CD4-positive, alpha-beta T cell treated with Interleukin-10 for 1 hour (primary cell): Measurements from ENCODE around the gene SERPINB12.

ENCODE experiments used
- DNase-seq: peaks from one replicate; pipeline ENCODE4 v3.0.0-alpha.2; 2020

SERPINB12 gene, protein sequence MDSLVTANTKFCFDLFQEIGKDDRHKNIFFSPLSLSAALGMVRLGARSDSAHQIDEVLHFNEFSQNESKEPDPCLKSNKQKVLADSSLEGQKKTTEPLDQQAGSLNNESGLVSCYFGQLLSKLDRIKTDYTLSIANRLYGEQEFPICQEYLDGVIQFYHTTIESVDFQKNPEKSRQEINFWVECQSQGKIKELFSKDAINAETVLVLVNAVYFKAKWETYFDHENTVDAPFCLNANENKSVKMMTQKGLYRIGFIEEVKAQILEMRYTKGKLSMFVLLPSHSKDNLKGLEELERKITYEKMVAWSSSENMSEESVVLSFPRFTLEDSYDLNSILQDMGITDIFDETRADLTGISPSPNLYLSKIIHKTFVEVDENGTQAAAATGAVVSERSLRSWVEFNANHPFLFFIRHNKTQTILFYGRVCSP

DNA sequence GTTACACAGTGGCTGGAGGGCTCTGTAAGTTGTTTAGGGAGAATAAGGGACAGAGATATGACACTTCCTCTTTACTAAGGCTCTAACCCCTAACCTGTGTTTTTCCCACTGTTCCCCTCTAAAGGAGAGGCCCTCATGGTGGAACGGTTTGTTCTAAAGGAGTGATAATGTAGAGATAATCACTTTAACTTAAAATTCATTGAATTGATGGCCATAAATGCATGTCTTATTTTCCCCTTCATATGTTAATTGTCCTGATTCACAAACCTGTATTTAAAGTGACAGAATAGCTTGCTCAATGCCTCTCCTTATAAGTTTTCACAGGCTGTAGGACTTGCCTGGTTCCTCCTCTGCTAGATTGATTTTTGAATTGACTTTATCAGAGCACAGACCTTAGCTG is at the start of gene SERPINB12:
TSS of gene SERPINB12 (plus strand) at position 301 of the 400 bp plus-strand sequence. CDS start 13,791 bp downstream, outside the sequence.
- no peak for DNase-seq

DNA sequence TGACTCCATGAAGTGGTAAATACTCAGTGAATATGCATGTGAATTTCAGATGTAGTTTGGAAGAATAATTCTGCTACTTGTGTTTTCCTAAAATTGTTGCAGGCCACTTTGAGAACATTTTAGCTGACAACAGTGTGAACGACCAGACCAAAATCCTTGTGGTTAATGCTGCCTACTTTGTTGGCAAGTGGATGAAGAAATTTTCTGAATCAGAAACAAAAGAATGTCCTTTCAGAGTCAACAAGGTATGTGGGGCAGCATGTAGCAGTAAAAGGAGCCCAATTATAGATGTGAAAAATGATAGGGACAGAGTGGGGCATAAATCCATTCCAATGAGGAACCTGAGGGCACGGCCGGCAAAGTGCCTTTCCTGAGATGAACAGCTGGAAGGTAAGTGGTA is 49.3 kb upstream of the SERPINB12 start:
- DNase-seq, result no peak

DNA sequence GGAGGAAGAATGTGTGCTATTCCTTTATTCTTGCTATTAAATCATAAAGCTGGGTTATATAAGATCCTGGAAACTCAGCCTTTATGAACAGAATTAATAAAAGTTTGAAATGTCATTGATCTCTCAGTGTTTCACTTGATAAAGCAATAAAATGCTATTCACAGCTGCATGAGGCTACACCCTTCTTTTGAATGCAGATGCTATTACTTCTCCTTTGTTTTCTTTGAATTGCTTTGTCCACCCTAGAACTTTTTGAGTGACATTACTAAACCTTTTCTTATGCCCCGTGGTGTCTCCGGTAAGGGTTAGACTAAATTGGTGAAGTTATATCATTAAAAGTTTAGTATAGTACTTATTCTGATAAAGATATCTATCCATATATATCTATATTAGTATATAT is 46.5 kb upstream of the SERPINB12 start:
- DNase-seq, result no peak

DNA sequence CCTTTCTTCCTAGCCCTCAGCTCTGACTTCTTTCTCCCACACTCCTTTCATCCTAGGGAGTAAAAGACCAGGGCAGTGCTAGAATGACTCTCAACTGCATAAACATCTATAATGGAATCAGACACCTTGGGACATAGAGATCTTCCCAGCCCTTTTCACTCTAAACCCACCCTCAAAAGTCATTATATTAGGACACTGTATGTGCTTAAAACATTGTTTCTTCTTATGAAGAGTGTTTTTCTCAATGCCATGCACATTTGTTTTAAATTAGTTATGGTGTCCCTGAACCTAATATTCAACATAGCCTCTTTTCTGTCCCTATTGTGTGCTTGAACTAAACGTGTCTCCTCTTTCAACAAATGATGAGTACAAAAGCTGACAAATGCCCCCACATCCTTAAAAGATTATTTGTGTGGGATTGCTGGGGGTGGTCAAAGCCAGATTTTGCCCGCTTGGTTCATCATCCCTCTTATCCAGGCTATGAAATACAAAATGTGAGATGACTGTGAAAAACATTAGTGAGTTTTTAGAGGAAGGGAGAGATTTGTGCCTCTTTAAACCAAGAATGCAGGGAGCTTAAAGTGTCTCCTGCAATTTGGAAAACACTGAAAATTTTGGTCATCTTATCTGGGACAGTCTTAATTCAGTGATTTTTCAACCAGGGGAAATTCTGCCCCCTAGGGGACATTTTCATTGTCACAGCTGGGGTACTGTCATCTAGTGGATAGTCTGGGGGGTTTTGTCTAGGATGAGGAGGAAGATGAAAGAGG is 36.4 kb upstream of the SERPINB12 start:
- DNase-seq, result no peak

DNA sequence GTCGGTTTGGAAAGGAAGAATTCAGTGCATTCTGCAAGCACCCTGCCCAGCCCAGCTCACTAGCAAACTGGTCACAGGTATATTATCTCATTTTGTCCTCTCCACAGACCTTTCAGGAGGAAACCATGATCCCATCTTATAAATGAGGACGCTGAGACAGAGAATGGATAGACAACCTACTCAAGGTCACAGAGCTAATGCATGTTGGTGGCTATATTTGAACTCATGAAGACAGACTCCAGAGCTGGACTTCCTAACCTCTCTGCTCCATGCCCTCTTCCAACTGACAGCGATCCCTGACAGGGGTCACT is 35.9 kb upstream of the SERPINB12 start:
- no peak for DNase-seq

DNA sequence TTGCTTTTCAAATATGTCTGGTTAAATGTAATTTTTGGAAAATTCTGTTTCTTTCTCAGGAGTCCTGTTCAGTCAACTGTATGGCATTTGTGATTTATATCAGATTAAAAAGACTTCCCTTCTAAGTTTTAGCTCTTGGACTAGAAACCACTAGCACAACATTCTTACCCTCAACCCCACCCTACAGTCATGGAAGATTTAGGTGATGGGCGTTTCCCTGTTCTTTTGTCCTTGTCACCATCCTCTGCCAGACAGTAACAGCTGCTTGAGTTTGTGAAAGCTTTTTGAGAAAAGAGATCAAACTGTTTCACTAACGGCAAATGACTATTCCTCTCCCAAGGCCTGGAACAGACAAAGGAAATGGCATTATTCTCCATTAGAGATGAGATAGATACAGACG is 33.6 kb upstream of the SERPINB12 start:
- DNase-seq, result no peak

DNA sequence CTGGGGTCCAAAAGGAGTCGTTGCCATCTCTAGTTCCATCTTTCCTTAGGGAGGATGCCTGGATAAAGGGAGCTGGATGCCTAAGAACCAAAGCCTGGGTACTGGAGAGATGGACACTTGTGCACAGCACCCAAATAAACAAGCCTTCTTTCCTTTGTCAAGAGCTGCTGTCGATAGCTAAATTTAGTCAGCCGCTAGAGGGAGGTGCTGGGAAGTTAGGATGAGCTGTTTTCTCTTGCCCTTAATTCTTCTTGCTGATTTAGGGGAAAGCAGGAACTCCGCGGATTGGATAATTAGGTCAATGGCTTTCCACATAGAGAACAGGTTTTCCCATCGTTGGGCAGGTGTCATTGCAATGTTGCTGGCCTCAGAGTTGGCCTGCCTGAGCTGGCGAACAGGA is 30.9 kb upstream of the SERPINB12 start:
- DNase-seq, result no peak

DNA sequence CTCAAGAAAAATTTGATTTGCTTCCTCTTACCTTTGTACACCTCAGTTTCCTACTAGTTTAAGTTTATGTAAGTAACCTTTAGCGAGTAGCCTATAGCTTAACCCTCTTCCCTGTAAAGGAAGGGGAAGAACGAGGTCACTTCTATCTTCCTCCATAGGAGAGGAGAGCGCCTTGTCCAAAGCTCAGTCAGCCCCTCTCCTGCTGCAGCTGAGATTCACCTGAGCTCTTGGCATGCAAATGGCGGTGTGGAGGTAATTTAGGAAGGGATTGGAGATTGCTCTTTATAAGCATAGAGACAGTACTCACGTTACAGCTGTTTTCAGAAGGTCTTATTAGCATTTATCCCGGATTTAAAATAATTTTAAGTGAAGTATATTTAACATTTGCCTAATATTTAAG is 27.8 kb upstream of the SERPINB12 start:
- DNase-seq, result no peak

DNA sequence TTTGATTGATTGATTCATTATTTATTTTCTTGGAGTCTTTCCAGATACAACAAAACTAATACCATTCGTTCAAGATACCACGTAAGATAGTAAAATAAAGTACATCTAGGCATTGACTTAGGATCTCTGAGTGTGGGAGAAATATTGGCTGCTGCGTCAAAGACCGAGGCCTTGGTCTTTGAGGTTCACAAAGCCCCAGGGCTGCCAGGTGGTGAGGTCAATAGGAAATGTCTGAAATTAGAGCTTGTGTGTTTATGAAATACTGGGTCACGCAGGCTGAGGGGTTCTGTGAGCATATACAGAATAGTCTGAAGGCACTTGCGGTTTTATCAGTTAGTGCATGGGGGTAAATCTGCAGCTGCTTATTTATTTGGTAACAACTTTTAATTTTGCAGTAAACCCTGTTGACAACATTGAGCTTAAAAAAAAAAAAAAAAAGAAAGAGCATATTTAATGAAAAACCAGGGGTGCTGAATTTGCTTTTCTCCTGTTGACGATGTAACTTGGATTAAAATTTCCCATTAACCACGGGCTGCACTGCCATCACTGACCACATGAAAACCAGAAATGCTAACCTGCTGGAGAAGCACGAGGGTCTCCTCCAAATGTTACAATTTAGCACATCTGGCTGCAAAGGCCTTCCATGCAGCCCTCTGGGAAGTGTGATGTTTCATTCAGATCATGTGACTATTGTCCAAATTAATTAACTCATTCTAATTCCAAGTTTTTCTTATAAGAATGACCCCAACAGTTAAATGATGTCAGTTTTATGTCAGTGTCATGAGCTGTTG is 27.1 kb upstream of the SERPINB12 start:
- no peak for DNase-seq

DNA sequence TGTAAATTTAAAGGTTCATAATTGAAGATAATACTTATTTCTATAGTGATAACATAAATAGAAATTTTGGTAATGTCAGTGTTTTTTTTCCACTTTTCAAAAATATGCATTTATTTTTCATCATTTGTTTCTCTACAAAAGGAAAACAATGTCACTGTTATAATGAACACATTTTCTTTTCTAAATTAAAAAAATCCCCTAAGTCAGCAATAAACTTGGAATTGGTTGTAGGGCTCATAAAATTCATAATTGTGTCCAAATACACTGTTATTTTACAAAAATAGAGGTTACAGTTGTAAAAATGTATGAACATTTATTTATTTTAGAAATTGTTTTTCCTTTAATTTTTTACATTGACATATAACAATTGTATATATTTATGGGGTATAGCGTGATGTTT is 26.4 kb upstream of the SERPINB12 start:
- DNase-seq, result no peak

DNA sequence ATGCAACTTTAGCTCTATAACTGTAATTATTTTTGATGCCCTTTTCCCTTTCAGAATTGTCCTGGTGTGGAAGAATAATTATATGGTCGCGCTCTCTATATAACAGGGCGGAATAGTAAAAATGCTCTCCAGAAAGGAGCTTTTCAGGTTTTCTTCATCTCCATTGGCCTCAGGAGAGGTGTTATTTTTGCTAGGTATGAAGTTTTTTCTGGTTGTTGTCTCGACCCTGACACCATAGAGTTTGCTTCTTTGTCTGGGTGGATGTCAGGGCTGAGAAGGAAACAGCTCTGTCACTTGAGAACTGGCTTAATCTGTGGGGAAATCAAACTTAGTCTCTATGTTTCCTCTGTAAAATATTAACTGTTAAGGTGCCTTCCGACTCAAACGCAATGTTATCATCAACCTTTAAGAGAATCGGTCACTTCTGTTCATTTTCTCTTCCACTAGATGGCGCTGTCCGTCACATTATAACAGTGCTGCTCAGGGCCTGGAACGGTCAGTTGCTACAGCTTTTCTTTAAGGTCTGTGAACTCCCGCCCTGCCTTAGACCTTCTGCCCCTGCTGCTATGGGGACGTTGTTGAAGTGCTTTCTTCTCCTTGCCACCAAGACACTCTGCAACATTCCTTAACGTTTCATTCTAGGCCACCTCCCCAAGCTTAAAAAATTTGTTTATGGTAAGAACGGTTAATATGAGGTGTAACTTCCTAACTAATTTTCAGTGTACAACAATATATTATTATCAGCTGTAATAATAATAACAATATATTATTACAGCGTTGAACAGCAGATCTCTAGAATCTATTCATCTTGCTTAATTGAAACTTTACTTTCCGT is 23.8 kb upstream of the SERPINB12 start:
- DNase-seq, result peak; percentile 62

DNA sequence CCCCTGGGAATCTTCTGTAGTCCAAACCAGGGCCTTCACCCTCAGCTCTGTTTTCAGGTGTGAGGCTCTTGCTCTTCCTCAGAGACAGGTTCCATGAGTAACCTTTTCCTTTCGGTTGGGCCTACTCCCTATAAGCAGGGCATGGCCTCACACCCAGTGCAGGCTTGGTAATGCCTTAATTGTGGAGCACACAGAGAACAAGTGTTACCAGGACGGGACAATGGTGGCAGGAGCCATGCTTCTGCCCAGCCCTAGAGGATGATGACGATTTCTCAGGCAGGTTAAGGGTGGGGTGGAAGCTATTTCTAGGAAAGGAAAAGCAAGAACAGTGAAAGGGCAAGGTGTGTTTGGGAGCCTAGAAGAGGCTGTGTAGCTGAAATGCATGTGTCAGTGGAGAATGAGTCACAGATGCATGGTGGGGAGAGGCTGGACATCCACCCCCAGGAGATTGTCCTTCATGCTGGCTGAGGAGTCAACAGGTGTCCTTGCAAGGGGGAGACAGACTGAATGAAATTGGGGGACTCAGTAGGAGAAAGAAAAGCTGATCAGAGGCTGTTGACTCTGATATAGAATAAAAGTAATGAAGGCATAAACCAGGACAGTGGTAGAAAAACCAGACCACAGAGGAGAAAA is 22.0 kb upstream of the SERPINB12 start:
- DNase-seq, result no peak

DNA sequence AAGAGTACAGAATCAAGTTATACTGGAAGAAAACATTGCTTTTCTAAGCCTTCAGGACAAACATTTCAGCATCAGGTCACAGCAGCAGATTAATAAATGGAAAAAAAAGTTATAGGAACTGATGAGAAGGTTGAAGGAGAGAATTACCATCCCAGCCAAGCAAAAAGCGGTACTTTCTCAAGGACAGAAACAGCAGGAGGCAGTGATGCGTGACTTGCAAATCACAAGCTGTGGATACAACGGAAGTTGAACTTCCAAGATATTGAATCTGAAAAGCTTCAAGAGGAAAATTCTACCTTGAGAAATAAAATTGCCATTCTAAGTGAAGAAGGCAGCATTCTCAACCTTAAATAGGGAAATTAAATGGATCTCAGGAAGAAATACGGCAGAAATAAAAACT is 18.5 kb upstream of the SERPINB12 start:
- no peak for DNase-seq

DNA sequence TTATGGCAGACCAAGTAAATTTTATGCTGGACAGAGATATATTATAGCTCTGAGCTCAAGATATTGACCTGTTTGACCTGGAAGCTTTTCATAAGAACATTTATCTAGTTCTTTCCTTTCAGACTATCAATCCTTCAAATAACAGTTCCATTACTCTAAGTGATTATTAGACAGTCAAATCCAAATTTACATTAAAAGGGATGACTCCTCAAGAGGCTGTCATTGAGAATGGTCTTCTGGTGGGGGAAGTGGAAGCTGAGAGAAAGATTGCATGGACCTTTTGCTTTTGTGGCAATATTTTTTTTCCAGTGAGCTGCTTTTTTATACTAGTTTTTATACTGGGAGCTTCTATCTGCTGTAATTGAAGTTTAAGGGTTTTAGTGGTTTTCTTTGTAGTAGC is 14.9 kb upstream of the SERPINB12 start:
- DNase-seq, result no peak

DNA sequence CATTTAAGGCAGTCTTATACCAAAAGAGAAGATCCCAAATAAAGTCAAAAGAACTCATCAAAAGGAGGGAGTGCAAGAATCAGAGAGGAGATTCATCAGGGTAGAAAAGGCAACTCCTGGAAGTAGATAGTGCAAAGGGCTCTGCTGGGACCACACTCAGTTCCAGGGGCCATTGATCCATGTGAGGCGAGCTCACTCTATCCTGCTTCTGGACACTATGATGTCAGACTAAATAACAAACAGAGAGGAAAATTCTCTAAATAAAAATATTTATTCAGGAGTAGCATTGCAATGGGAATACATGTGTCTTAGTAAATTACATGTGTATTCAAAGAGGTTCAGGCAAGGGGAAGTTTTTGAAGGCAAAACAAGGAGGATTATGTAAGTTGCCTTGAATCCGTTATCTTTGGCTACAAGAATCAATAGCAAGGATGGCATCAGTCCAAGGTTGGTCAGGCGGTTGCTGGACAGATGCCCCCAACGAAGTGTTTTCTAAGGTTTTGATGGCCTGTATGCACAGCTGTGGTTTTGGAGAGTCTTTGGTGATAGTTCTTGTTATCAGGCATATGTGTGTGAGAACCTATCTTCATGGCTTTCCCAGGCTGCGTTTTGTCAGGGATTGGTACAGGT is 13.2 kb upstream of the SERPINB12 start:
- no peak for DNase-seq

DNA sequence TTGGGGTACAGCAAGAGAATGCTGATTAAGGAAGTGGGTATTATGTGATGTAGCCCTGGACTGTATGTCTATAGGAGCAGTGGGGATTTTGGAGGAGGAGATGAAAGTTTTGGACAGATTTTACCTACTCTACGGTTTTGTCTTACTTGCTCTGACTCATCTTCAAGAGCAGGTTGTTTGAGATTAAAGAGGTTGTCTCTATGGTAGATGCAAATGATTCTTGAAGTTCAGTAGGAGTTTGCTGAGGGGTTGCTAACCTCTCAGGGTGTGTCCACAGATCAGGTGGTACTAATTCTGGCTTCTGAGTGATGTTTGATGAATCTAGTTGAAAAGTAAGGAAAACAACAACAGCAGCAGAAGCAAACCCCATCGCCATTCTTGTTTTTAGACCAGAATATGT is 9.7 kb upstream of the SERPINB12 start:
- DNase-seq, result no peak

DNA sequence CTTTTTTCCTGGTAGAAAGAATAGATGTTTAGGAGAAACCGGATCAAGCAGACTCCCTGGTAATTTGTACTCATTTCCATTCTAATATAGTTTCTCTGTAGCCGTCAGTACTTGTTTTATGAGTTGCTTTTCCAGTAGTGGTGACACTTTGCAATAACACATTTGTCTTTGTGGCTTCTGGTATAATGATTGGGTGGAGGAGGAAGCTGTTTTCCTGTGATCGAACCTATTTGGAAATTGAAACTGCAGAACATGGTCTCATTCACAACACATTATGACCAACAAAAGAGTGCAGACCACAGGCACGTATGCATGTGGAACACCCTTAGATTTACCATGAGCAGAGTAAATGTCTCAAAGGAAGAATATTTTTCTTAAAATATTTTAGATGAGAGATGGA is 7.6 kb upstream of the SERPINB12 start:
- DNase-seq, result no peak

DNA sequence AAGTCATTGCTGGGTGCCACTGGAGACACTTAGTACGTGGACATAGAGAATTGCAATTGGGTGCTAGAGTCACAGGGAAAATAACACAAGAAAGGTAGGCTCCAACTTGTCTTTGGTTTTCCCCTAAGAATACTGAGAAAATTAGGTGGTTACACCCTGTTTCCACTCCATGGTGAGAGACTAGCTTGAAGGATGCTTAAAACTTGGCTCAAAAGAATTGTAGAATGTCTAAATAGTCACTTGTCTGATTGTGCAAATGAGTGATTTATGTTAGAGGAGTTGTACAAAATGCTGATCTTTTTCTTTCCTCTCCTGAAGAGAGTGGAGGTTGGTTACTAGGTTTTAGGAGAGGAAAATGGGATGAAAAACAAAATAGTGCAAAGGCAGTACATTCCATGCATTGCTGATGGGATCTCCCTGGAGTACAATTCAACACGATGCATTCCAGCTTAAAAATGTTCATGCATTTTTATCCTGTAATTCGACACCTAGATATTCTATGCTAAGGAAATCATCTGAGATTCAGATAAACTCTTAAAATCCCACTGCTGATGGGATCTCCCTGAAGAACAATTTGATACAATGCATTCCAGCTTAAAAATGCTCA is 2.2 kb upstream of the SERPINB12 start:
- no peak for DNase-seq

DNA sequence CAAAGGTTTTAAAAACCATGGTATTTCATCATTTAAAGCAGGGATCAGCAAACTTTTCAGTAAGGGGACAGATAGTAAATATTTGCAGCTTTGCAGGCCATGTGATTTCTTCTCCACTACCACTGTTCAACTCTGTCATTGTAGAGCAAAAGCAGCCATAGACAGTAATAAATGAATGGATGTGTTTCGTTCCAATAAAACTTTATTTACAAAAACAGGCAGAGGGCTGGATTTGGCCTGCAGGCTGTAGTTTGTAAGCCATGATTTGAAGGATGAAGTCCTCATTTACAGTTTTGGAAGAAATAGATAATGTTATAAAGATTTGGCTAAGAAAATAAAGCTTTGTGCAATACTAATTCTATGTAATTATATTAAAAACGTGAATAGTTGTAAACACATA is 1.8 kb downstream of the SERPINB12 start:
- no peak for DNase-seq

DNA sequence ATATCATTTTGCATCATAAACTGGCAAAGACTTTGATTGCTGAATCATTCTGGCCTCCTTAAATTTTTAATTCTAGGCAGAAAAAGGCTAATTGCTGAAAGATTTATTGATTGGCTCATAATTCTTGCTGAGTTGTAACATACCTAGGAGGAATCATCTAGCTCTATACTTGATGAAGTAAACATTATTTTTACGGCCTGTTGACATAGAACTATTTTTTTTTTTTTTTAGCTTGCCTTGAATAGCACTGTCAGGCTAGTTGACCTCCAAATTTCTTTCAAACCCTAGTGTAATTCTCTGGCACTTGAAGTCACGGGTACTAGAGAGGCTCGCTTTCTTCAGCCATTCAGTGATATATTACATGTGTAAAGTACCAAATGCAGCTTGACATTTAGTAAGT is 2.8 kb downstream of the SERPINB12 start:
- no peak for DNase-seq

DNA sequence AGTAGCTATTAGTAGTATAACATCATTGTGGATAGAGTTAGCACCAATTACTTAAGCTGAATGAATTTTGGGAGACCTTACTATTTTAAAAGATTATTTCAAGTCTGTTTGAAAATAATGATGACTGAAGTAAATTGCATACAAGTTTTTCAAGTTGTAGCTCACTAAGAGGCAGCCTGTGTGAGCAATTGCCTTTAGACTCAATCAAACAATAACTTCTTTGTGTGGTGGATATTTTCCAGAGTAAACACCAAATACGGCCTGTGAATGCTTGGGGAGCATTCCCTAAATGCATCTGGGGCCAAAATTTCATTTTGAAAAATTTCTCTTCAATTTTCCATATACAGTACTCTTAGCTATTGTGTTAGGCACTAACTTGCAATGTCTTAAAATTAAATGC is 7.9 kb downstream of the SERPINB12 start:
- DNase-seq, result no peak
